Limb (tissue), 2 donors: Measurements from ENCODE around the gene PRPF8.

Experiments used
- DNase-seq, 2 donors: peaks; one replicate each; pipeline ENCODE4 v3.0.0-alpha.2; 2016; ENCODE audit errors: extremely low spot score in 2 of 2

The PRPF8 gene

GRCh38 chr17:1645207-1646171 lies 39.2 kb downstream of the PRPF8 start, which contains the start of gene SCARF1:
SCARF1 (minus strand) TSS chr17:1645732; CDS start chr17:1645697, 35 bp downstream.
- DNase-seq: peak in 1 of 2 donors; percentile 48

DNA sequence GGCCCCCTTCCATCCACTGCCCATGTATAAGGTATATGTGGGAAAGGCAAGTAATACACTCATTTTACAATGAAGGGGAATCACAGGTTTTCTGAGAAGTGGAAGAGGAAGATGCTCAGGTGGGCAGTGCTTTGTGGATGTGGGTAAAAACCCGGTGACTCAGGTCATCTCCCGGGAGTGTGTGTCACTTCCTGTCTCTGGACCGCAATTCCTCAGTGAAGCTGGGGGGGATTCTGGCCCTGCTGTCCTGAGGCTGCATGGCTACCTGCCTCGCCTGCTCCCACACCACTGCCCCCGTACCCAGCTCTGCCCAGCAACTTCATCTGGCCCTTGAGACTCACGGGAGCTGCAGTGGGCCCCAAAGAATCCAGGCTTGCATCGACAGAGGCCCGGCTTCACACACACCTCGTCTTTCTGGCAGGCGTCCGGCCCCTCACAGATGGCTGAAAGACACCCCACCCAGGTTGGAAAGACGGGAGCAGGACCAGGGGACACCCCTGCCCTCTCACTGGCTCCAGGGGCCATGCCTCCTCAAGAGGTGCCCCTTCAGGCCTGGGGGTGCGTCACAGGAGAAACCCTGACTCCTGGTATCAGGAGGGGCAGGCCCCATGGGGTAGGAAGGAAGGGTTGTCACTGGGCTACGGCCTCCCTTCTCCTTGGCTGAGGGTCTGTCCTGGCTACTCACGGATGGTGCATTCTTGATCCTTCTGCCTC lies 40.0 kb downstream of the PRPF8 start:
- DNase-seq: no peak

DNA sequence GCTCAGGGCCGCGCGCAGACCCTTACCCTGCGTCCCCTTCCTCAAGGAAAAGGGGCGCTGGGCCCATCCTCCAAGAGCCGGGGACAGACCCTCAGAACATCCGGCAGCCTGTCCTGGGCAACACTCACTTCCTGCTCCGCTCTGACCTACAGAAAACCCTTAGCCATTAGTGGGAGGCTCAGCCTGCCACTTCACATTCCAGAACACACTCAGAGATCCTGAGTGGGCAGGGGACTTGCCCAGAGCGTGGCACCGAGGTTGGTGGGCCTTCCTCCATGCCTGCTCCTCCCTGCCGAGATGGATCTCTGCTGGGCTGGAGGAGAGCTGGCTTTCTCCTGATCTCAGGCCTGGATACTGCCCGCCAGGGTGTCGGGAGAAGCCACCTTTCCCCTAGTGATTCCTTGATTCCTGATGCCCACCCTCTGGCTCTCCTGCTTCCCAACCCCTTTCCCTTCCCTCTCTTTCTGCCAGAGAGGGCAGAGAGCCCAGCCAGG lies 40.6 kb downstream of the PRPF8 start:
- no peak for DNase-seq

DNA sequence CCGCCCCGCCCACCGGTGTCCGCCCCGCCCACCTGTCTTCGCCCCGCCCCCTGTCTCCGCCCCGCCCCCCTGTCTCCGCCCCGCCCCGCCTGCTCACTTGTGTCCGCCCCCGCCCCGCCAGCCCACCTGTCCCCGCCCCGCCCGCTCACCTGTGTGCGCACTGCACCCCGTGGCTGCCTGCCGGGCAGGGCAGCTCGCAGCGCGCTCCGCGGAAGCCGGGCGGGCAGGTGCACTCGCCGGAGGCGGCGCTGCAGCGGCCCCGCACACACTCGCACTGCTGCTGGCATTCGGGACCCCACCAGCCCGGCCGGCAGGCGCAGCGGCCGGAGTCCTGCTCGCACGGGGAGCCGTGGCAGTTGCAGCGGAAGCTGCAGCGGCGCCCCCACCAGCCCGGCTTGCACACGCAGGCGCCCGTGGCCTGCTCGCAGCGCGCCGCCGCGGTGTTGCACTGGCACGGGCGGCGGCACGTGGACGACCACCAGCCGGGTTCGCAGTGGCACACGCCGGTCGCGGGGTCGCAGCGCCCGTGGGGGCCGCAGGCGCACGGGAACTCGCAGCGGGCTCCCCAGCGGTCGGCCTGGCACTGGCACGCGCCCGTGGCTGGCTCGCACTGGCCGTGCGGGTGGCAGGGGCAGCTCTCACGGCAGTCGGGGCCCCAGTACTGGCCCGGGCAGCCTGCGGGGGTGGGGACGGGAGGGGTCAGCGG lies 41.2 kb downstream of the PRPF8 start:
- peak in 1 of 2 donors; percentile 68 for DNase-seq

- no peak for DNase-seq
Measured at GRCh38 chr17:1641065-1641403, 43.6 kb downstream of the PRPF8 start.

DNA sequence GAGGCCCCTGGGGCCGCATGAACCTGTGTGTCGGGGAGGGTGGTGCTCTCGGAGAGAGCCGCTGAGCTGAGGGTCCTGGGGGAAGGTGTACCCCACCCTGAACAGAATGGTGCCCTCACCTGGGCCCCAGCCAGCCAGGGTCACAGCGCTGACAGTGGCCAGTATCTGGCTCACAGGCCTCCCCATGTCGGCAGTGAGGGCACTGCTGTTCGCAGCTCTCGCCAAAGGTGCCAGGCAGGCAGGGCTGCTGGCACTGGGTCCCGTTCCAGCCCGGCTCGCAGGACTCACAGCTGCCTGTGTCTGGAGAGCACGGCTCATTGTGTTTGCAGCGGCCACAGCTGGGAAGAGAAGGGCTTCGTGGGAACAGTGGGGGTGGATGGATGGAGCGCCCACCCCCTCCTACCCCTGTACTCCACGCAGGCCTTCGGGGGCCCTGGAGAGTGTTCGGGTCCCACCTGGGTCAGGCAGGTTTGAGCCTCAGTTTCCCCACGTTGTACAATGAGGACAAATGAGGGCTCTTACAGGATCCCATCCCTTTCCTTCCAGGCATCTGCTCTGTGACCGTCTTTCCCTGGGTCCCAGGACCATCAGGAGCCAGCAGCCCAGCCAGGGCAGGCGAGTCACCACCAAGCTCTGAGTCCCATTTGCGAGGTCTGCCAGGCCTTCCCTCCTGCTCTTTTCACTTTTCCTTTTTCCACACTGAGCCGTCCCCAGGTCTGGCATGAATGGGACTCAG lies 44.2 kb downstream of the PRPF8 start:
- no peak for DNase-seq

DNA sequence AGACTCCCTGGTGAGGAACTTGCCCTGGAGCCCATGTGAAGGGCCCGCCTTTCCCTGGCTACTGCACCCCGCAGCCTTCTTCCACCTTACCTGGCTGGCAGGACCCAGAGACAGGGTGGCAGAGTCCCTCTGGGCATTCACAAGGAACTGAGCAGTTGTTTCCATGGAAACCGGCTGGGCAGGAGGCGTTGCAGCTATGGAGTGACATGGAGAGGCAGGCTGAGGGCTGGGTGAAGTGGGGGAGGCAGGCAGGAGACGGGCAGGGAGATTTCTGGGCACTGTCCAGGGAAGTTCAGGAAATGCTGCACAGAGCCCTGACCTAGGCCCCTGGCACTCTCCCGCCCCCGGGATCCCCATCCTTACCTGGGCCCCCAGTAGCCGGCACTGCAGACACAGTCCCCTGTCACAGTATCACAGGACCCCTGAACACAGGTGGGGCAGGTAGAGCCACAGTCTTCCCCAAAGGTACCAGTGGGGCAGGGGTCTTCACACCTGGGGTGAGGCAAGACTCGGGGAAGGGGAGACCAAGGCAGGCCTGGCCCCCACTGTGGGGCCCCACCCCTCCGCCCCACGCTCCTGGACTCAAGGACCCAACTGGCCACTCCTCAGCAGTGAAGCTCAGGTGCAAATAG lies 45.0 kb downstream of the PRPF8 start:
- no peak for DNase-seq

DNA sequence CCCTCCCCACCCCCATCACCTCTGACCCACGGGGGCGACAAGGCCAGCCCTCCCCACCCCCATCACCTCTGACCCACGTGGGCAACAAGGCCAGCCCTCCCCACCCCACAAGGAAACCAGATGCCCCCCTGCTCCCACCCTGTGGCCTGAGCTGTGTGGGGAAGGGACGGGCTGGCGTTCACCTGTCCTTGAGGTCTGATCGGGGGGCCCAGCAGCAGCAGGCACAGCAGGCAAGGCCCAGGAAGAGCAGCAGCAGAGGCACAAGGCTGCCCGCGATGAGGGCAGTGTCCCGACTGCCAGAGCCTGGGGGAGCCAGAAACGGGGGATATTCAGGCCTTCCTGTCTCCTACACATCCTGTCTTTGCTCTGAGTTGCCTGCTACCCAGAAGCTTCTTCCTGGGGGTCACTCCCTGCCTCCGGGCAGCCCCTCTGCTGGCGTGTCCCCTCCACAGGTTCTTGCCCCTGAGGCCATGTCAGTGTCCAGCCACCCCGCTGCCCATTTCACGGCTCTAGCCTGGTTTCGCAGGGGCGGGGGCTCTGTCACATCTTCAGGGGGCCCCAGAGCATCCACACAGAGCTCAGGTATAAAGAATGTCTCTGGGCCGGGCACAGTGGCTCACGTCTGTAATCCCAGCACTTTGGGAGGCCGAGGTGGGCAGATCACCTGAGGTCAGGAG lies 45.9 kb downstream of the PRPF8 start:
- DNase-seq: no peak

- peak in 1 of 2 donors; percentile 76 for DNase-seq
Measured at GRCh38 chr17:1638171-1638590, 46.5 kb downstream of the PRPF8 start.

DNA sequence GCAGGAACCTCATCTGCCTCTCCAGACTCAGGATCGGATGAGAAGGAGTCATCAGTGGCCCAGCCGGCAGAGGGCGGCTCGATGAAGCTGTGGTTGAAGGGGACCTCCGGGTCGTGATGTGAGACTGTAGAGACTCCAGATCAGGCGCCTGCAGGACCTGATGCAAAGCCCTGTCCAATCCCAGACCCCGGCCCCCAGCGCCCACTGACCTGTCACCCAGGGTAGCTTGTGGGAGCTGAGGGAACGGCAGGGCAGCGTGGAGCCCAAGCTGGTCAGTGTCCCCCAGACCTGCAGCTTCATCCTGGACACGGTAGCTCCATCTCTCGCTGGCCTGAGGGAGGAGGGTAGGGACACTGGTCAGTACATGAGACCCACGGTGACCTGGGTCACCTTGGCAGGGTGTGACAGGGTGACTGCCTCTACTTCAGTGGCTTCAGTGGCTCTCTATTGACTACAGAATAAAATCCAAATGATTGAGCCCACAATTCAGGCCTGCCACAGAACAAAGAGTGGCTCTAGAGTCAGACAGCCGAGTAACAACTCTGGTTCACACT lies 47.9 kb downstream of the PRPF8 start:
- DNase-seq: no peak

DNA sequence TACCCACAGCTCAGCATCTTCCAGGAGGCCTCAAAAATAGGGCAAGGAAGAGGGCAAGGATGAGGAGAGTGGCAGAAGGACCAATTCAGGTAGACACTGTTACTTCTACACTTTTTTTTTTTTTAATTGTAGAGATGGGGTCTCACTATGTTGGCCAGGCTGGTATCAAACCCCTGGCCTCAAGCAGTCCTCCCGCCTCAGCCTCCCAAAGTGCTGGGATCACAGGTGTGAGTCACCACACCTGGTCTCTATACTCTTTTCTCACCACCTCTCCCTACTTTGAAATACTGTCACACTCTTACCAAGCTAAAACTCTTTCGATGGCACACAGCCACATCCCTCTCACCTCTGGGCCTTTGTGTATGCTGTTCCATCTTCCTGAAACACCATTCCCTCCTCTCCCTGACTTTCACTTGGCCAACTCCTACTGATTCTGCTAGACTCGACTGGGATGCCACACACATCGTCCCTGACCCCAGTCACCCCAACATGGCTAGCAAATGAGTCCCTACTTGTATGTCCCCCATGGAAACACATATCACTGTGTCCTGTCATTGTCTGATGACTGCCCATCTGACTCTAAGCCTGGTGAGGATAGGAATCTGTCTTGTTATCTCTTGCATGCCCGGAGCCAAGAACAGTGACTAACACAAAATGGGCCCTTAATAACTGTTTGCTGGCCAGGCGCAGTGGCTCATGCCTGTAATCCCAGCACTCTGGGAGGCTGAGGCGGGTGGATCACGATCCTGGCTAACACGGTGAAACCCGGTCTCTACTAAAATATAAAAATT lies 48.8 kb downstream of the PRPF8 start:
- no peak for DNase-seq

DNA sequence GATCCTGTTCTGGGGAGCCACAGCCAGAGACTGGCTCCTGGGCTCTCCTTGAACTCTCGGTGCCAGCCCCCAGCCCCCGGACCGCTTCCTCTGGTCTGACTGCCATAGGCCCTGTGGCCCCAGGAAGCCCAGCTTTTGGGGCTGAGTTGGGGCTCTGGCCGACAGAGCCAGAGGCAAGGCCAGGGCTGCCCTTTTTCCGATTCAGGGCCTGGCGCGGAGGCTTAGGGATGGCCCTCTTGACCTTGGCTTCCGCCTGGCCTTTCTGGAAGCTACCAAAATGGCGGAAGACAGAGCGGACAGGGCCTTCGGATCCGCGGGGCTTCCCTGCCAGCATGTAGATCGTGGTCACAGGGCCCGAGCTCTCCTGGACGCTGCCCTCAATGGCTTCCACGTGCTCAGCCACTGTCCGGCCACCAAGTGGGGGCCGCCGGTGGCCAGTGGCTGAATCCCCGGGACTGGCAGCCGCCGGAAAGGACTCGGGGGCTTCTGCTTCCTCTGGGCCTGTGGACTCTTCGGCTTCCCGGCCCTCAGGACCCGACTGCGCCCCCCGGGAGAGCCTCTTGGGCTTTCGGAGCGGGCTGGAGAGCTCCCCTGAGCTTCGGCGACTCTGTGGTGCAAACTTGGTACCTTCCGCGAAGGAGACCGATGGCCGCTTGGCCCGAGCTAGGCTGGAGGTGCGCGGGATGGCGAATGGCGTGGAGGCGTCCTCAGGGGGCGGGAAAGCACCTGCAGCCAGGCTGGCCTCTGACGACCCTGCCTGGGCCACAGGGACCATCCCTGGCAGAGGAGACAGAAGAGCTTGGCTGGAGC lies 49.6 kb downstream of the PRPF8 start:
- DNase-seq: no peak

DNA sequence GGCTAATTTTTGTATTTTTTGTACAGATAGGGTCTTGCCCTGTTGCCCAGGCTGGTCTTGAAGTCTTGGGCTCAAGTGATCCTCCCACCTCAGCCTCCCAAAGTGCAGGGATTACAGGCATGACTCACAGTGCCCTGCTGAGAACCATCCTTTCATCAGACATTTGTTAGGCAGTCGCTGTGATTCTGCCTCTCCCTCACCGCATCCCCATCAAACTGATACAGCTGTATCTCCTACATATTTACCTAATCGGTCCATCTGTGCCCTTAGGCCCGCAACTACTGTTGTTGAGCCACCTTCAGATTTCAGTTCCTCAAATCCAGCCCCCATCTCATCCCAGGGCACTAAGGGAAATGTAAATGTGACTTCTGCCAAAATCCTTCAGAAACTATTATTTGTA lies 54.0 kb downstream of the PRPF8 start:
- no peak for DNase-seq

- peak in 1 of 2 donors; percentile 55 for DNase-seq
Measured at GRCh38 chr17:1629504-1630310, 55.0 kb downstream of the PRPF8 start.

GRCh38 chr17:1628856-1629503 lies 55.7 kb downstream of the PRPF8 start:
- DNase-seq: peak in 1 of 2 donors; percentile 87

GRCh38 chr17:1627982-1628855 lies 56.4 kb downstream of the PRPF8 start, which contains the start of gene SLC43A2:
SLC43A2 (minus strand) TSS chr17:1628834; CDS start chr17:1627874, 960 bp downstream.
- peak; percentile 81 to 97 for DNase-seq
